Right lobe of liver (tissue), 4 donors: ENCODE results near the gene HCN4.

Source experiments
- POLR2A ChIP-seq: fragments of 450-650 bp; IDR thresholded peaks from one replicate; pipeline ENCODE4 v1.6.1; 2017; ENCODE audit warnings: antibody characterized with exemption, mild to moderate bottlenecking
- TF ChIP-seq, protein P1 (sequence below), 4 donors: fragments of 200-600 bp in 3 of 4; fragments of 450-650 bp in 1 of 4; IDR thresholded peaks; one replicate each; pipeline versions ENCODE4 v1.5.1 to v1.8.0; 2016 to 2022; ENCODE audit warnings: antibody characterized with exemption in 4 of 4, mild to moderate bottlenecking in 2 of 4
- donor health status: DM: no; HTN: no; CAD: no.
- donor health status: DM: no; HTN: no; CAD: no.
- donor health status: DM: no; HTN: yes; CAD: no.

DNA sequence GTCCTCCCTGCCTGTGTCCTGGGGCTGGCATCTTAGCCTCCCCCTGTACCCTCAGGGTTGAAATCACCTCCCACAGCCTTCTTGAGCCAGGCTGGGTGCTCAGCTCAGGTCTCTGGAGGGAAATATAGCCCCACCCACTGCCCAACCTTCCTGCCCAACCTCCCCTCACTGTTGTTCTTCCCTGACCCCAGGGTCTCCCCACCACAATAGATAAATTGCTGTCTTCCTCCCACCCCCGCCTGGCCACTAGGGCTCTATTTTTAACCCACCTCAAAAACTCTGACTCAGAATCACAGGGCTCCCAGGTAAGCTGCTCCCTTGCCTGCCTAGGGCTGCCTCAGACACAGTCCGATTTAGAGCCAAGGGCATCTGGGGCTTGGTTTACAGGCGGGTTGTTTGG, 15.0 kb downstream of the HCN4 start:
- TF ChIP-seq, protein P1, sequence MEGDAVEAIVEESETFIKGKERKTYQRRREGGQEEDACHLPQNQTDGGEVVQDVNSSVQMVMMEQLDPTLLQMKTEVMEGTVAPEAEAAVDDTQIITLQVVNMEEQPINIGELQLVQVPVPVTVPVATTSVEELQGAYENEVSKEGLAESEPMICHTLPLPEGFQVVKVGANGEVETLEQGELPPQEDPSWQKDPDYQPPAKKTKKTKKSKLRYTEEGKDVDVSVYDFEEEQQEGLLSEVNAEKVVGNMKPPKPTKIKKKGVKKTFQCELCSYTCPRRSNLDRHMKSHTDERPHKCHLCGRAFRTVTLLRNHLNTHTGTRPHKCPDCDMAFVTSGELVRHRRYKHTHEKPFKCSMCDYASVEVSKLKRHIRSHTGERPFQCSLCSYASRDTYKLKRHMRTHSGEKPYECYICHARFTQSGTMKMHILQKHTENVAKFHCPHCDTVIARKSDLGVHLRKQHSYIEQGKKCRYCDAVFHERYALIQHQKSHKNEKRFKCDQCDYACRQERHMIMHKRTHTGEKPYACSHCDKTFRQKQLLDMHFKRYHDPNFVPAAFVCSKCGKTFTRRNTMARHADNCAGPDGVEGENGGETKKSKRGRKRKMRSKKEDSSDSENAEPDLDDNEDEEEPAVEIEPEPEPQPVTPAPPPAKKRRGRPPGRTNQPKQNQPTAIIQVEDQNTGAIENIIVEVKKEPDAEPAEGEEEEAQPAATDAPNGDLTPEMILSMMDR (IDR thresholded peaks at IDR 0.05) = no peak
- TF ChIP-seq POLR2A = no peak
